A673 (cell line): Measurements from ENCODE around the gene DNAAF5.

ENCODE experiments used
- EZH2 ChIP-seq: fragments of 200-600 bp; sonication (generic); IDR thresholded peaks from 2 replicates; pipeline ENCODE4 v1.6.1; 2017; ENCODE audit warnings: borderline replicate concordance, low read depth, mild to moderate bottlenecking, mixed read lengths, antibody characterized with exemption, low read length; ENCODE audit not compliant: poor library complexity, severe bottlenecking
- TF ChIP-seq, protein P1 (sequence below): fragments of 300-800, 200-600 bp; sonication (generic); conservative IDR thresholded peaks from 2 replicates; pipeline ENCODE4 v1.5.1; 2017; ENCODE audit warnings: low read depth, mild to moderate bottlenecking, antibody characterized with exemption, low read length, moderate library complexity, mixed read lengths

- TF ChIP-seq, protein P1, sequence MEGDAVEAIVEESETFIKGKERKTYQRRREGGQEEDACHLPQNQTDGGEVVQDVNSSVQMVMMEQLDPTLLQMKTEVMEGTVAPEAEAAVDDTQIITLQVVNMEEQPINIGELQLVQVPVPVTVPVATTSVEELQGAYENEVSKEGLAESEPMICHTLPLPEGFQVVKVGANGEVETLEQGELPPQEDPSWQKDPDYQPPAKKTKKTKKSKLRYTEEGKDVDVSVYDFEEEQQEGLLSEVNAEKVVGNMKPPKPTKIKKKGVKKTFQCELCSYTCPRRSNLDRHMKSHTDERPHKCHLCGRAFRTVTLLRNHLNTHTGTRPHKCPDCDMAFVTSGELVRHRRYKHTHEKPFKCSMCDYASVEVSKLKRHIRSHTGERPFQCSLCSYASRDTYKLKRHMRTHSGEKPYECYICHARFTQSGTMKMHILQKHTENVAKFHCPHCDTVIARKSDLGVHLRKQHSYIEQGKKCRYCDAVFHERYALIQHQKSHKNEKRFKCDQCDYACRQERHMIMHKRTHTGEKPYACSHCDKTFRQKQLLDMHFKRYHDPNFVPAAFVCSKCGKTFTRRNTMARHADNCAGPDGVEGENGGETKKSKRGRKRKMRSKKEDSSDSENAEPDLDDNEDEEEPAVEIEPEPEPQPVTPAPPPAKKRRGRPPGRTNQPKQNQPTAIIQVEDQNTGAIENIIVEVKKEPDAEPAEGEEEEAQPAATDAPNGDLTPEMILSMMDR = no peak
- no peak for TF ChIP-seq EZH2
Observed at GRCh38 chr7:726854-727103, 280 bp downstream of the DNAAF5 start.
